DMS153 (cell line): ENCODE results near the gene HOXA5.

Source experiments
- DNase-seq: peaks from one replicate; lab custom pipeline; 2025; lab: John Stamatoyannopoulos, UW

Gene HOXA5

GRCh38 chr7:27170426-27171324 lies 27.2 kb upstream of the HOXA5 start:
- DNase-seq = no peak

GRCh38 chr7:27169658-27170425 lies 26.4 kb upstream of the HOXA5 start:
- peak; percentile 47 for DNase-seq

- peak; percentile 33 for DNase-seq
These were observed 24.9 kb upstream of the HOXA5 start for GRCh38 chr7:27168265-27168947.

- no peak for DNase-seq
These were observed 24.4 kb upstream of the HOXA5 start for GRCh38 chr7:27167916-27168264.

GRCh38 chr7:27166531-27167505 lies 23.3 kb upstream of the HOXA5 start:
- DNase-seq = no peak

- DNase-seq = no peak
These were observed 22.6 kb upstream of the HOXA5 start for GRCh38 chr7:27165996-27166530.

GRCh38 chr7:27165089-27165995 lies 21.9 kb upstream of the HOXA5 start, which contains the start of gene HOXA9:
Gene HOXA9, minus strand, starts transcription at chr7:27165537. Its CDS starts 80 bp downstream, at chr7:27165457.
- no peak for DNase-seq

GRCh38 chr7:27164367-27165088 lies 21.0 kb upstream of the HOXA5 start:
- DNase-seq = no peak

- no peak for DNase-seq
These were observed 20.5 kb upstream of the HOXA5 start for GRCh38 chr7:27164045-27164366.

- no peak for DNase-seq
These were observed 20.0 kb upstream of the HOXA5 start for GRCh38 chr7:27163288-27164044.

- no peak for DNase-seq
These were observed 19.2 kb upstream of the HOXA5 start for GRCh38 chr7:27162561-27163287.

GRCh38 chr7:27161721-27162560 lies 18.5 kb upstream of the HOXA5 start:
- DNase-seq = no peak

GRCh38 chr7:27161214-27161720 lies 17.8 kb upstream of the HOXA5 start:
- no peak for DNase-seq

- DNase-seq = peak; percentile 51
These were observed 17.2 kb upstream of the HOXA5 start for GRCh38 chr7:27160546-27161213.

GRCh38 chr7:27160145-27160545 lies 16.7 kb upstream of the HOXA5 start:
- DNase-seq = no peak
